Esophagus (tissue), 2 donors: ENCODE measurements around the gene KLB. TPM values are rescaled to one million over a fixed set of nuclear protein-coding genes. Genes with fewer than 3 reads are reported as not detected.
"Not testable (repeated sequence)": the region's sequence is repeated elsewhere in the genome, so short reads cannot be mapped to it uniquely, and the experiment has no call there.

Source experiments
- H3K27ac ChIP-seq, 2 donors: one replicate each; pipeline ENCODE4 v1.5.1; 2013; ENCODE audit warnings: low read depth in 2 of 2, mild to moderate bottlenecking in 2 of 2, inconsistent platforms in 1 of 2, low read length in 1 of 2, moderate library complexity in 1 of 2
- H3K27me3 ChIP-seq, 2 donors: one replicate each; pipeline ENCODE4 v1.6.1; 2013; ENCODE audit warnings: low read length in 2 of 2, control low read depth in 1 of 2, mild to moderate bottlenecking in 1 of 2; ENCODE audit not compliant: insufficient read depth in 2 of 2, control insufficient read depth in 1 of 2
- H3K36me3 ChIP-seq, 2 donors: one replicate each; pipeline ENCODE4 v1.6.1; 2013; ENCODE audit warnings: low read length in 1 of 2; ENCODE audit not compliant: control insufficient read depth in 2 of 2, insufficient read depth in 2 of 2
- H3K4me1 ChIP-seq, 2 donors: one replicate each; pipeline ENCODE4 v1.6.1; 2013; ENCODE audit warnings: low read length in 1 of 2; ENCODE audit not compliant: control insufficient read depth in 2 of 2, insufficient read depth in 2 of 2
- H3K4me3 ChIP-seq, 2 donors: one replicate each; pipeline ENCODE4 v1.5.1; 2013; ENCODE audit warnings: low read length in 2 of 2, mild to moderate bottlenecking in 2 of 2, low read depth in 1 of 2, moderate library complexity in 1 of 2
- H3K9me3 ChIP-seq, 2 donors: one replicate each; pipeline ENCODE4 v1.6.1; 2013; ENCODE audit warnings: mild to moderate bottlenecking in 2 of 2, low read depth in 1 of 2, low read length in 1 of 2, moderate library complexity in 1 of 2; ENCODE audit not compliant: control insufficient read depth in 2 of 2, insufficient read depth in 1 of 2
- WGBS, 2 donors: extraction: QIAGEN DNeasy Blood & Tissue Kit; methylation state at CpG; one replicate each; pipeline ENCODE4 v1.1.7; 2013; 5-methylcytosine and 5-hydroxymethylcytosine counted together
- polyA plus RNA-seq, 2 donors: library from polyadenylated mRNA; stranded (reverse); fragments of 200-250 nt; gene quantifications; one replicate each; pipeline ENCODE4 v1.2.3, GENCODE V29; 2013
- donor health status: healthy with polysubstance abuse.
- donor health status: Bipolar disorder and iron deficiency.

KLB gene
- polyA plus RNA-seq, 2 donors = 0.41 to 0.61 TPM

- not testable (repeated sequence) for H3K9me3 ChIP-seq, H3K27me3 ChIP-seq, H3K27ac ChIP-seq, H3K36me3 ChIP-seq, H3K4me3 ChIP-seq, H3K4me1 ChIP-seq
- 80 to 84% methylated on average over 6 of the region's 6 CpGs for WGBS, 2 donors
Observed at GRCh38 chr4:39371209-39371608, 35.5 kb upstream of the KLB start.

- no peak overlapping the region for H3K4me3 ChIP-seq
- 33 to 43% methylated on average over 4 of the region's 4 CpGs for WGBS, 2 donors
- H3K9me3 ChIP-seq = no peaks in the 10 kb centered on the region
Observed at GRCh38 chr4:39375478-39375877, 31.3 kb upstream of the KLB start.

GRCh38 chr4:39383690-39384089 lies 23.0 kb upstream of the KLB start:
- no peak overlapping the region for H3K27ac ChIP-seq
- no peaks in the 10 kb centered on the region for H3K27me3 ChIP-seq
- H3K4me3 ChIP-seq = no peak overlapping the region
- no peaks in the 10 kb centered on the region for H3K36me3 ChIP-seq
- WGBS, 2 donors = 71 to 97% methylated on average over 1 of the region's 1 CpG
- no peaks in the 10 kb centered on the region for H3K4me1 ChIP-seq
- H3K9me3 ChIP-seq = no peaks in the 10 kb centered on the region

More at GRCh38 chr4:39375478-39375877, 31.3 kb upstream of the KLB start:
- Histone ChIP-seq H3K36me3 (no peaks in the 10 kb centered on the region), H3K4me1 (no peaks in the 10 kb centered on the region), H3K27me3 (no peaks in the 10 kb centered on the region), H3K27ac (no peak overlapping the region)

- no peak overlapping the region for H3K27ac ChIP-seq
- H3K4me3 ChIP-seq = no peak overlapping the region
- H3K36me3 ChIP-seq = no peaks in the 10 kb centered on the region
- no peaks in the 10 kb centered on the region for H3K9me3 ChIP-seq
- 92 to 93% methylated on average over 11 of the region's 11 CpGs for WGBS, 2 donors
- no peaks in the 10 kb centered on the region for H3K4me1 ChIP-seq
- no peaks in the 10 kb centered on the region for H3K27me3 ChIP-seq
Observed at GRCh38 chr4:39384563-39384962, 22.2 kb upstream of the KLB start.

- H3K9me3 ChIP-seq = no peaks in the 10 kb centered on the region
- WGBS, 2 donors = 76 to 78% methylated on average over 6 of the region's 6 CpGs
- no peaks in the 10 kb centered on the region for H3K4me1 ChIP-seq
- H3K36me3 ChIP-seq = no peaks in the 10 kb centered on the region
- no peak overlapping the region for H3K27ac ChIP-seq
- H3K4me3 ChIP-seq = no peak overlapping the region
- no peaks in the 10 kb centered on the region for H3K27me3 ChIP-seq
Observed at GRCh38 chr4:39390603-39391002, 16.1 kb upstream of the KLB start.

GRCh38 chr4:39394706-39395105 lies 12.0 kb upstream of the KLB start:
- 65 to 70% methylated on average over 3 of the region's 3 CpGs for WGBS, 2 donors
- Histone ChIP-seq H3K9me3 (no peaks in the 10 kb centered on the region), H3K27ac (no peak overlapping the region)

GRCh38 chr4:39401640-39402039 lies 5.1 kb upstream of the KLB start:
- not testable (repeated sequence) for H3K4me3 ChIP-seq, H3K9me3 ChIP-seq, H3K36me3 ChIP-seq, H3K4me1 ChIP-seq, H3K27ac ChIP-seq, H3K27me3 ChIP-seq
- 60 to 72% methylated on average over 6 of the region's 6 CpGs for WGBS, 2 donors

More at GRCh38 chr4:39394706-39395105, 12.0 kb upstream of the KLB start:
- Histone ChIP-seq H3K36me3 (no peaks in the 10 kb centered on the region), H3K27me3 (no peaks in the 10 kb centered on the region), H3K4me1 (no peaks in the 10 kb centered on the region), H3K4me3 (no peak overlapping the region)

GRCh38 chr4:39407584-39407885 lies 805 bp downstream of the KLB start:
- WGBS, 2 donors = 55 to 65% methylated on average over 1 of the region's 1 CpG
- no peak overlapping the region for H3K27ac ChIP-seq
- no peaks in the 10 kb centered on the region for H3K9me3 ChIP-seq
- no peaks in the 10 kb centered on the region for H3K4me1 ChIP-seq
- no peaks in the 10 kb centered on the region for H3K36me3 ChIP-seq
- H3K27me3 ChIP-seq = peaks cover 0 to 2% of the 10 kb centered on the region in 2 donors
- H3K4me3 ChIP-seq = no peak overlapping the region

GRCh38 chr4:39410415-39410814 lies 3.7 kb downstream of the KLB start:
- WGBS, 2 donors = 52 to 58% methylated on average over 5 of the region's 5 CpGs
- no peak overlapping the region for H3K27ac ChIP-seq
- H3K9me3 ChIP-seq = no peaks in the 10 kb centered on the region
- no peaks in the 10 kb centered on the region for H3K36me3 ChIP-seq
- H3K4me3 ChIP-seq = no peak overlapping the region
- H3K27me3 ChIP-seq = peaks cover 0 to 2% of the 10 kb centered on the region in 2 donors
- no peaks in the 10 kb centered on the region for H3K4me1 ChIP-seq

- not testable (repeated sequence) for H3K36me3 ChIP-seq, H3K4me3 ChIP-seq, H3K9me3 ChIP-seq, H3K27ac ChIP-seq, H3K27me3 ChIP-seq, H3K4me1 ChIP-seq
- 89 to 91% methylated on average over 8 of the region's 8 CpGs for WGBS, 2 donors
Observed at GRCh38 chr4:39411561-39411960, 4.8 kb downstream of the KLB start.
